GM19452 (cell line): ENCODE results near the gene CLRN3.

ENCODE experiments used
- ATAC-seq: cut with Tn5 transposase; IDR thresholded peaks from one replicate; pipeline ENCODE4 v1.9.1; 2021; ENCODE audit not compliant: unreplicated experiment

Gene CLRN3, protein sequence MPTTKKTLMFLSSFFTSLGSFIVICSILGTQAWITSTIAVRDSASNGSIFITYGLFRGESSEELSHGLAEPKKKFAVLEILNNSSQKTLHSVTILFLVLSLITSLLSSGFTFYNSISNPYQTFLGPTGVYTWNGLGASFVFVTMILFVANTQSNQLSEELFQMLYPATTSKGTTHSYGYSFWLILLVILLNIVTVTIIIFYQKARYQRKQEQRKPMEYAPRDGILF

DNA sequence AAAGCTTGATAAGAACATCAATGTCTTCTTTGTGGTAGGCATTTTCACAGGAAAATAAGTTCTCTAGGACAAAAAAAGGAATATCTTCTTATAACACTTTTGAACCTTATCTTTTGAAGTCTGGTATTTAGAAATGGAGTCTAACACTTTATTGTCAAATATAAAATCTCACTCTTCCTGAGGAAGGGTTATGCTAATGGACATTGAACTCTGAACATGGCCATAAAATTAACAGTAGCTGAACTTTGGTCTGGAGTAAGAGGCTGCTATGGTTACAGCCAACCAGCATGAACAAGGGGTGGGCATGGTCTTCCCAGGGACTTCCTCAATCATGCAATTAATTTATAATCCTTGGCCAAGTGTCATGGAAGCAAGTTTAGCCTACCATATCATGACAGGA, at the start of gene CLRN3:
TSS of gene CLRN3 (minus strand) at position 199 of the 400 bp plus-strand sequence. CDS start at position 42, 157 bp downstream.
- no peak for ATAC-seq

DNA sequence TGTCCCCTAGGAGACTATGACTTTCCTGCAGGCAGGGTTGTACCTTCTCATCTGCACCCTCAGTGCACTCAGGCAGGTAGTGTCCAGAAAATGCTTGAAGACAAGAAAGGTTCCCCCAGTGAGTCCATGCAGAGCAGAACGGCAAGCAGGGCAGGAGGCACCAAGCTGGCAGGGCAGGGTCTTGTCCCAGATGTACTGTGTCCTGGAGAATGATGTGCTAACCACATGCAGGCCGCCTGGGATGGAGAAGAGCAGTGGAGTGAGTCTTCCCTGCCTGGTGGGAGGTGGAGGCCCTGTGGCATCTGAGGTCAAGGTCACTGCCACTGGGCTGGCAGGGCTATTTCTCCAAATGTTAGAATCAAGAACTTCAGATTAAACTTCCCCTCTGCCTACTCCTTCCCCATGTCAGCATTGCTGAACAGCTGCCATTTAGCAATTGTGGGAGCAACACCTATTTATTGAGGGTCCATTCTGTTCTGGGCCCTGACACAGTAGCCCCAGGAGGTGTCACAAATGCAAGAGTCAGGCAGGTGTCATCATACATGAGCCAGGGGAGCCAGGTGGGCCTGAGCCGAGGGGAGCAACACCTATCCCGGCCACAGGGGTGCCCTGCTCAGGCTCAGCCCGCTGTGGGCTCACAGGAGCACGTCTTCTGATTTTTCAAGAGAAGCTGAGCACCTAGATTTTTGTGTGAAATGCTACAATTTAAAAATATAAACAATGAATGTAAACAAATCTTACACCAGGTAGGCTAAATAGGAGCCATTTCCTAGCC, 48.3 kb upstream of the CLRN3 start:
- no peak for ATAC-seq

DNA sequence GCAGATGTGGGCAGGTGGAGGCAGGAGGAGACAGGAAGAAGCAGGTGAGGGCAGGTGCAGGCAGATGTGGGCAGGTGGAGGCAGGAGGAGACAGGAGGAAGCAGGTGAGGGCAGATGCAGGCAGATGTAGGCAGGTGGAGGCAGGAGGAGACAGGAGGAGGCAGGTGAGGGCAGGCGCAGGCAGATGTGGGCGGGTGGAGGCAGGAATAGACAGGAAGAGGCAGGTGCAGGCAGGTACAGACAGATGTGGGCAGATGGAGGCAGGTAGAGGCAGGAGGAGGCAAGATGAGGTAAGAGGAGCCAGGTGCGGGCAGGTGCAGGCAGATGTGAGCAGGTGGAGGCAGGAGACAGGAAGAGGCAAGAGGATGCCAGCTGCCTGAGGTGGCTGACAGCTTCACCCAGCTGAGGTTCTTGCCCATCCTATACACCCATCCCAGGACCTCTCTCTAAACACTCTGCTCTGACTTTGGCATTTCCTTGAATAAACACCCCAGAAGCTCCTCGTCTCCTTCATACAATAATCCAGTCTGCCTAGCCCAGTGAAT, 47.1 kb upstream of the CLRN3 start:
- no peak for ATAC-seq

DNA sequence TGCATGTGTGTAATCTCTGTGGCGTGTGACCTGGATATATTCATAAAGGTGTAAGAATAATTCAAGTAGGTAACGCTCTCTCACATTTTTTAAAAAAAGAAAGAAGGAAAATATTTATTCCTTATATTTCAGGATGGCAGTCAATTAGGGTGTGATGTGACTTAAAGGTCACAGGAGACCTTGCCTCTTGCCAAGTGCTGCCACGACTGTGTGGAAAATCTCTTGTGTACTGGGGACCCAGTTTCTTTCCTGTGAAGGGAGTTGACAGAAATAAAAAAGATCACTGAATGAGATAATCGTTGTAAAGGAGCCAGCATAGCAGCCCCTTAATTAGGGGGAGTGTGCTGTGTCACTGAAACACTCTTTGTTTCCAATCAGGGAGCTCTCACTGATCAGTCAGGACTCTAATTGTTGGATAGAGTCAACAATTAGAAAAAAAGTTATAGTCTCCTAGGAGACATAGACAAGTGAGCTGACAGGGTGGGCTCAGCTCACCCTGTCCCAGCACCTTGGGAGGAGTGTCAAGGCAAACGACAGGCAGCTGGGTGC, 45.2 kb upstream of the CLRN3 start:
- no peak for ATAC-seq

DNA sequence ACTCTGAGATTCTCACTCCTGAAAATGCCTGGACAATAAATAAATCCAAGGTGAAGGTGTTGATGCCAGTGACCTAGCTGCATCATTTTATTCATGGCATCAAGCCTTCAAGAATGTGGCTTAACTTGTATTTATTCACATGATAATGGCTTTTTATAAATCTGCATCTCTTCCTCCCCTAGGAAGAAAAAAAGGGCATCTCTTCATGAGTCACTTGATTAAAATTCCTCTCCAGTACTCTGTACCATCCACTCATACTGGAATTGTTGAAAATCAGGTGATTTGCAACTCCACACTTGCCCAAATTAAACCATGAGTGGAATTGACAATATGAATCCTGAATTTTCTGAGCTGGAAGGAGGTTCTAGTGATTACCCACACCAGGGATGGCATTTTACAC, 44.3 kb upstream of the CLRN3 start:
- ATAC-seq, result no peak

DNA sequence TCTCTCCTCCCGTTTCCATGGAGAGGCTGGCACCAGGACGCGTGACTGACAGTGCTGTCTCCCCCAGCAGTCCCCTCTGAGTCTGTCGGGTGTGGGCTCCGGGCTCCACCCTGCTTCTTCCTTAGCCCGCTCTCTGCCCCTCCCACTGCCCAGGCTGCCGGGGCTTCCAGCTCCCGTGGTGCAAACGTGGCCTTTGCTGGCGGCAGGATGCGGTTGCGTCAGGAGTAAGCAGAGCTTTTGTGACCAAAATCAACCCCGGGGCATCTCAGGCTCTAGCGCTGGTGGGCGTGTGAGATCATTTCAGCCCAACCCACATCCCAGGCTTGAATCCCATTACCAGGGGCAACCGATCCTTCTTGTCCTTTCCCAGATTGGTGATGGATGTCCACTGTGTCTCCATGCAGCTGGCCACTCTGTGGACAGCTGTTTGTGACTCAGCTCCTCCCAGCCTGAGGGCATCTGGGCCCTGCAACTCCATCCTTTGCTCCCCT, 42.4 kb upstream of the CLRN3 start:
- no peak for ATAC-seq

DNA sequence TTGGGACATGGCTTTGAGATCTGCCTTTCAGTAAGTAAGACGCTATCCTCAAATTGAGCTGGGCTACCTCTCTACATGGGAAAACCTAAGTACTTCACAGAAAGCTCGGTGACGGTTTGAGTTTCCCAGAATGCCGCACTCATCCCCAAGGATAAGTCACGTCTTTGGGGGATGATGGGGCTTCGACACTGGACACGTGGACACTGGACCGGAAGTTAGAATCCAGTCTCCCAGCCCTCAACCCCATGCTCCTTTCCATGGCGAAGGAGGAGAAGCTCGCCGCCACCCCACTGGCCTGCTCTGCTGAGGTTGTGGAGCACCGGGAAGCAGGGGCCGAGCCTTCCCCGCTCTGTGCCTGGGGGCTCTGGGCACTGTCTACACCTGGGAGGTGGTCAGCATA, 41.6 kb upstream of the CLRN3 start:
- ATAC-seq, result no peak

DNA sequence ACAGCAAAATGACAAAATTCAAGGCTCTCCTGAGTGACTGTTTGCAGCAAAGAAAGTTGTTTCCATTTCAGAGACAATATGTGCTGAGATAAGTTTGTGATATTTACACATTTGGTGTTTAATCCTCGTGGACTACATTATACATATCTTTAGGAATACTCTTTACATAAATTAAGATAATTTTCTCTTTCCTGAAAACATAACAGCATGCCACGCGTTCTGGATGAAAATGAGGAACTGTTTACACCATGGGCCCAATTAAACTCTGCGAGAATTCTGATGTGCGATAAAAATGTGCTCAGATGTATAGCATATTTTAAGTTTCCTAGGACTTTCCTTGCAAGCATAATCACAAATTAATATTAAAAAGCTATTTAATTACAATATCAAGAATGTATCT, 40.5 kb upstream of the CLRN3 start:
- ATAC-seq, result no peak

DNA sequence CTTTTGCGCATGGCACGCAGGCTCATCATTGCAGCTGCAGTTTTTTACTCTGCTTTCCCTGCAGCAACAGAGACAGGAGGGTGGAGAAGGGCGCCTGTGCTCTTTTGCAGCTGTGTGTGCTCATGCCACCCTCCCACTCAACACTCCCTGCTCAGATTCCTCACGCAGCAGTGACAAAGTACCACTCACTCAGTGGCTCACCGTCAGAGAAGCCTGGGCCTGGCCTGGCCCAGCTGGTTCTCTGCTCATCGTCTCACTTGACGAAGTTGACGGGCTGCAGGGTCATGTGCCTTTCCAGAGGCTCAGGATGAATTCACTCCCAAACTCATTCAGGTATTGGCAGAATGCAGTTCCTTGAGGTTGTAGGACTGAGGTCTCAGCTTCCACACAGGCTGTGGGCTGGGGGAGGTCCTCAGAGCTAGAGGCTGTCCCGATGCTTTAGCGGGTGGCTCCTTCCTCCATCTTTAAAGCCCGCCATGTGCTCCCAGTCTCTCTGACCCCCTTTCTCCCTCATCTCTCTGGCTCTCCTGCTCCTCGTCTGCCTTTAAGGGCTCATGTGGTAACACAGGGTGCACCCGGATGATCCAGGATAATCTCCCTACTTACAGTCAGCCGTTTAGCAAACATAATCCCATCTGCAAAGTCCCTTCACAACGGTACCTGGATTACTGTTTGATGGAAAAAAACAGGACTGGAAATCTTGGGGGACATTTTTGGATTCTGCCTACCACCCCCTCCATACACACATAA, 40.0 kb upstream of the CLRN3 start:
- ATAC-seq, result no peak

DNA sequence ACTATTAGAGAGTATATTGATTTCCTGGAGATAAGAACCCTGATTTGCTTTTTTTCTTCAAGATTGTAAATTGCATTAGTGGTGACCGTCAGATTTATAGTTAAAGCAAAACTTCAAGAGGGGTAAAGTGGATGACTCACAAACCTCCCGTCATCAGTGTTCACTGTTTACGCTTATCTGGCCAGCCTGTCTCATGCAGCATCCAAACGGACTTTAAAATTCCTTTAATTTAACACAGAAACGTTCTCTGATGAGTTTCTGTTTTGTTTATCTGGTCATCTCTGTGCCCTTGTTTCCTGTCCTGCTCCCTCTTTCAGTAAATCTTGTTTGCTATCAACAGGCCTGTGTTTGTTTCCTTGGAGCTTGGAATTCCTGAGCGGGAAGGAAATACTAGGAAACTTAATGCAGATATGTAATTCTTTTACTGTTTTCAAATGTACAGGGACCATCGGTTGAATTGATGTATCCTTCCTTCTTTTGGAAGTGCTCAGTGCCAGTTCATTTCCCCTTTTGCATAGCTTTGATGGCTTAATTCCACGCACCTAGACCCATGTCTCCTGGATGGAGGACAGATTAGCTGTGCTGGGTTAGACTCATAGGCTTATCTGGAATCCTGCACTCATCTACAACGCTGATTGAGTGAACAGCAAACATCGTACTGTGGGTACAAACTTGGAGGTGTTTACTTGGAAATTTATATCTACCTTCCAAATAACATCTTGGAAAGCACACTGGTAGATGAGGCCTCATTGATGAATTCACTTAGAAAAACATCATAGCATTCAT, 35.5 kb upstream of the CLRN3 start:
- no peak for ATAC-seq

DNA sequence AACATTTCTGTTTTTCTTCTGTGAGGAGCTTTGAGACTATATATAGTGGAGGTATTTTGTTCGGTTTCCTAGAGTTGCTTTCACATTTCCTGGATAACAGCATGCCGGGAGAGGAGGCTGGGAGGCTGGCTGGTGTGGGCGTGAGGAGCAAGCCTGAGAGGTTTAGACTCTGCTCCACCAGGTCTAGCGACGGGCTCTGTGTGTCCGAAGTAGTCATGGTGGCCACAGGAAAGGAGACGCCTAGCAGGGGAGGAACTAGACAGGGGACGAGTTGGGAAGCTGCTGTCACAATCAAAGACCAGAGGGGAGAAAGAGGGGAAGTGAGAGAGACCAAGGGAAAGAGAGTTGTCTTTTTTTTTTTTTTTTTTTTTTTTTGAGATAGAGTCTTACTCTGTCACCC, 33.7 kb upstream of the CLRN3 start:
- no peak for ATAC-seq

DNA sequence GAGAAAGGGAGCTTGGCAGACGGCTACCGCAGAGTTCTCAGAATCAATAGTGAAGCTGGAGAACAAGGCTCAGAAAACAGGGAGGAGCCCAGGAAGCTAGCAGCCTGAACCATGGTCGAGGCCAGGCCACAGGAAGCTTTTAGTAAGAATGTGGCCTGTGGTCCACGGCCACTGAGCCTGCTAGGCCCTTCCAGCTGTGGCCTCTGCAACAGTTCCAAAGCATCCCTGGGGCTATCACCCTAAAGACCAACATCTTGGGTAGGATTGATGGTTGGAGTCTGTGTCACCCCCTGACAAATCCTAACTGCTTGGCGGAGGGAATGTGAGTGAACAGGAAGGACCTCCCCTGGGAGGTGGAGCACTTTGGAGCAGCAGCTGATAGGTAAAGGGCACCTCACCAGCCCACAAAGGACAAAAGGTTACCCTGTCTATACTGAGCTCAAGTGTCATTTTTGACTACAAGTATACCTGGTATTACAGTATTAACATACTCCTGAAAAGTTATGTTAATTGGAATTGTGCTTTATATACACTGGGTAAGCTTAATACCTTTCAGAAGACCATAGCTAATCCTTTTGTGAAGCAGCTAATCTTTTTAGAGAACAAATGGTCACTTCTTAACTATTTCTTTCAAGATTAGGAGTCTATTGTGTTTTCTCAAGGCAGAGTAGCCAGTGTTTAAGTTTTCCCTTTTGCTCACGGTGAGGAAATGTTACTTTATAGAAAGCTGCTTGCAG, 32.9 kb upstream of the CLRN3 start:
- no peak for ATAC-seq

DNA sequence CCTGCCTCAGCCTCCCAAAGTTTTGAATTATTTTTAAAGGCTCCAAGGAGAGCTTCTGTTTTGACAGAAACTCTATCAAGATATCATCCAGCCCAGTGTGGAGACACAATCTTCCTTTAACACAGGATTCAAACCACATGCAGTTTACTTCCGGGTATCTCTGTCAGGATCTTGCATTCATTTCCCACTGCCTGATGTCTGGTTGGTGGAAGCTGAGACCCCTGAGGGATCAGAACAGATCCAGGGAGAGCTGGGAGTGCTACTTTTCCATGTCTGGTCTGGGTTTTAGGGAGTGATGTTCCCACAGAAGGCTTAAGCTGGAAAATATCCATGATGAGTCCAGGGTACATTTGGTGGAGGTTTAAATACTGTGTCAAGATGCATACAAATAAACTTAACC, 30.9 kb upstream of the CLRN3 start:
- ATAC-seq, result no peak

DNA sequence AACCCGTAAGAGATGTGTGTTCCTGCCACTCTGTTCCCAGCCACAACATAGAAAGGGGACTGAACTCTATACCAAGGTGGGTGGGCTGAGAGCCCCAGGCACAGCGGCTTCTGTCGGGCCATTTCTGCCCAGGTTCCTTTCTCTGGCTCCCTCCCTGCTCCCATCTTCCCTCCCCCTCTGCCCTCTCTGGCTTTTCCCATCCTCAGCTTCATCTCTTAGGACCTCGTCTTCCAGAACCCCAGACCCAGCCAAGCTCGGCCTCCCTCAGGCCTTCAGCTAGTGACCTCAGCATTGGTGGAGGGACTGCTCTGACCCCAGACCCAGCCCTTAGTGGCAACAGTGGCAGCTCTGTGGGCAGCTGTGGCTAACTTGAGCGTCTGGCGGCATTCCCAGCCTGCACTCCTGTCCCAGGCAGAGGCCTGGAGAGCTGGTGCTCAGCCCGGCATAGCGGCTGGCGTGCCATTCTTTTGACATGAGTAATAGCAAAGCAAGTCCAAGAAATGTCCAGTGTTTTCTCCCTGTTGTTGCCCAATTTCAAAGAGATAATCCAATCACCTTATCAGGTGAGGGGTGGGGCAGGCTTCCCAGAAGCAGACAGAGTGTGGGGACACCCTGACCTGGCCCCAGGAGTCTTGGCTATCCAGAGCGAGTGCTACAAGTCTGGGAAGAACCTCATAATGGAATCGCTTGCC, 30.1 kb upstream of the CLRN3 start:
- ATAC-seq, result no peak

DNA sequence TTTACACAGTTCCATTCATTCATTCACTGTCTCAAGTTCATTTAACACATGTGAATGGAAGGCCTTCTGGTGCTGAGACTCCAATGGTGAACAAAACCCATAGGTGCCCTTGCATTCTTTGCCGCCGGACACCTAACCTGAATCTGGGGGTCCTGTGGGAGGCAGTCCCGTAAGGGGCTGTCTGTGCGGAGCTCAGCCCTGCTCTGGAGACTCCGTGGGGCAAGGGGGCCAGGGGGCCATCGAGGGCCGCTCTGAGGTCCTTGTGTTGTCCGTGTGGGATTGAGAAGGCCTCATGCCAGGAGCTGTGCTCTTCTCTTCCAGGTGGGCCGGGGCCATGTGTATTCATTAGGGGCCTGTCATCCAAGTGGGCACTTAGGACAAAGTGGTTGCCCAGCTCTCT, 29.5 kb upstream of the CLRN3 start:
- no peak for ATAC-seq

DNA sequence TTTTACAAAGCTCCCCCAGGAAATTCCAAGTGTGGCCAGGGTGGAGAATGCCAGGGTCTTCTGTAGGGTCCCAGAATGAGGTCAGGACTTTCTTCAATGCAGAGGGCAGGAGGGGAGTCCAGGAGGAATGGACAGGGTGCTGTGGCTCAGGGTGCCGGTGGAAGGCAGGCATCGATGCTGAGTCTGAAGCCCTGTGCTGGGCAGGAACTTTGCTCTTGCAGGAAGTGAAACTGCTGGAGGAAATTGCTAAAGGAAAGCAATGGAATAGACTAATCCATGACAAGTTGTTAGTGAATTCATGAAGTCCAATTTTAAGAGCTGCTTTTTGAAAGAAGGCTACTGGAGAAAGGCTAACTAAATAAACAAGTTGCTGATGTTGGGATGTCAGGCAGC, 29.0 kb upstream of the CLRN3 start:
- no peak for ATAC-seq

DNA sequence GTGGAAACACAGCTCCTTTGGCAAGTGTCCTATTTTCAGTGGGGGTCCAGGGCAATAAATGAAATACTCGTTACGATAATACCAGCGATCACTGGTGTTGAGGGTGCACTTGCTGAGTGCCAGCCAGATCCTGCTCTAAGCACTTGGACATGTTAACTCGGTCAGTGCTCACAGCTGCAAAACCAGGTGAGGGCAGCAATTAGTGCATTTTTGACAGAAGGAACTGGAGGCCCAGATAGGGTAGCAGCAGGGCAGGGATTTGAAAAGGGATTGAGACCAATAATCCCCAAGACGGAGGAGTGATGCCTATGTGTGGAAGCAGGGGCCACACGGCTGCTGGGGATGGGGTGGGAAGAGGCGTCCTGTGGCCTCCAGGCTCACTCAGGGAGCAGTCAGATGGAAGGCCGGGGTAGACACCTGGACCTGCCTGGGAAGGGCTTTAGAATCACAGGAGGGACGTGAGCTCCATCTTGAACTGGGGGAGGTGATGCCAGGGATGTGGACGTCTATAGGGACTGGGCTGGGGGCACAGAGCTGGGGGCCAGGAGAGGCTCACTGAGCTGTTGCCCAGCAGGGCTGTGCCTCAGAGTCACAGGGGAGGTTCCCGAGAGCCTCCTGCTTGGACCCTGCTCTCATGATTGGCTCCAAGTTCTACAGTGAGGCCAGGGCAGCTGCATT, 28.5 kb upstream of the CLRN3 start:
- no peak for ATAC-seq

DNA sequence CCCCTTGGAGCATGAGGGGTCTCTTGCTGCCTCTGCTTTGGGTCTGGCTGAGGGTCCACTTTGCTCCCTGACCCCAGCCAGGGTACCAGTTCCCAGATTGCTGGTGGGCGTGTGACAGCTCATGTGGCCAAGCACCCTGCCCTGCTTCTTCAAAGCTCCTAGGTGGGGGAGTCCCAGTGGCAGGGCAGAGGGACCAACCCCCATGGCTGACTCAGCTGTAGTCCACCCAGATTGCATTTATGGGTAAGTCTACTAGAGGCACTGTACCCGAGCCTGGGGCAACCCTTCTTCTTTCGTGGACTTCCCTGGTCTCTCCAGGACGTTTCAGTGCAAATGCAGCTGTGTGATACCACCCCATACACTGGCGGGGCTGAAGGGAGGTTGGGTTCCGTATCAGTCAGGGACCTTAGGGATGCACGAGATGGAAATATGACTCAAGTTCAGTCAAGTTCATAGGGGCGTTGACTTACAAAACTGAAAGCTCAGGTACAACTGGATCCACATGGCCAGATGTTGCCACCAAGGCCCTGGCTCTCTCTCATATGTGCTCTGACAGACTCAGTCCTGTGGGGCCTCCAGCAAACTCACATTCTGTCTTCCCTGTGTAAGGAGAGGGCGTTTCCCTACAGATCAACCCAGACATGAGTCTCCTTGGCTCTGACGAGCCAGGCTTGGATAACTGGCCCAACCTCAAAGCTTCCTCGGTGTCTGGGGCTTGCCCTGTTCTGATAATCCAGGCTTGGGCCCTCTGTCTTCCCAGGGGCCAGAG, 27.7 kb upstream of the CLRN3 start:
- ATAC-seq, result no peak
